ENCODE data around the gene GLIS1.

Gene GLIS1

GRCh38 chr1:53573931-53574330 is 165.0 kb downstream of the GLIS1 start:
- Histone ChIP-seq H4K20me1 (ENCODE audit: insufficient read depth, low read length) (peaks cover 2% of the 10 kb centered on the region; the same call in 1 of the 2 replicates), H3K9me3 (ENCODE audit: insufficient read depth, low read length, severe bottlenecking) (no peaks in the 10 kb centered on the region), H3K36me3 (ENCODE audit: insufficient read depth, low read length) (no peaks in the 10 kb centered on the region), H2AFZ (ENCODE audit: low read depth, low read length) (no peak overlapping the region), H3K4me1 (ENCODE audit: insufficient read depth, low read length) (no peaks in the 10 kb centered on the region), H3K4me2 (ENCODE audit: insufficient read depth, low read length) (no peak overlapping the region), H3K9ac (ENCODE audit: low read depth, low read length) (no peak overlapping the region), H3K27me3 (ENCODE audit: insufficient read depth, low read length, poor library complexity) (peaks cover 13% of the 10 kb centered on the region), H3K4me3 (ENCODE audit: low read depth in 1 of 2, low read length in 2 of 2) (no peak overlapping the region), H3K27ac (ENCODE audit: low read length) (no peak overlapping the region), H3K79me2 (ENCODE audit: insufficient read depth, low read length) (no peaks in the 10 kb centered on the region)
- ATAC-seq (ENCODE audit: insufficient read depth, low read depth) (no peak), DNase-seq (no peak)
- TF ChIP-seq EZH2 (IDR thresholded peaks at IDR 0.05; ENCODE audit: borderline replicate concordance, low read depth, low read length, severe bottlenecking) (no peak), CTCF (IDR thresholded peaks at IDR 0.05; ENCODE audit: borderline replicate concordance, extremely low read depth, low read length, poor library complexity, severe bottlenecking) (no peak)

- Histone ChIP-seq H3K9ac (ENCODE audit: low read depth, low read length) (no peak overlapping the region), H3K27me3 (ENCODE audit: insufficient read depth, low read length, poor library complexity) (peaks cover 13% of the 10 kb centered on the region), H2AFZ (ENCODE audit: low read depth, low read length) (no peak overlapping the region), H3K4me3 (ENCODE audit: low read depth in 1 of 2, low read length in 2 of 2) (no peak overlapping the region), H4K20me1 (ENCODE audit: insufficient read depth, low read length) (peaks cover 2% of the 10 kb centered on the region; the same call in 1 of the 2 replicates), H3K4me1 (ENCODE audit: insufficient read depth, low read length) (no peaks in the 10 kb centered on the region), H3K79me2 (ENCODE audit: insufficient read depth, low read length) (no peaks in the 10 kb centered on the region), H3K9me3 (ENCODE audit: insufficient read depth, low read length, severe bottlenecking) (no peaks in the 10 kb centered on the region), H3K27ac (ENCODE audit: low read length) (no peak overlapping the region), H3K4me2 (ENCODE audit: insufficient read depth, low read length) (no peak overlapping the region), H3K36me3 (ENCODE audit: insufficient read depth, low read length) (no peaks in the 10 kb centered on the region)
- DNase-seq (no peak), ATAC-seq (ENCODE audit: insufficient read depth, low read depth) (no peak)
- TF ChIP-seq EZH2 (IDR thresholded peaks at IDR 0.05; ENCODE audit: borderline replicate concordance, low read depth, low read length, severe bottlenecking) = no peak
These were observed 165.4 kb downstream of the GLIS1 start for GRCh38 chr1:53573522-53573921.

GRCh38 chr1:53572815-53573173 is 166.2 kb downstream of the GLIS1 start:
- no peaks in the 10 kb centered on the region for H3K4me1 ChIP-seq (ENCODE audit: insufficient read depth, low read length)
- no peaks in the 10 kb centered on the region for H3K9me3 ChIP-seq (ENCODE audit: insufficient read depth, low read length, severe bottlenecking)
- H3K4me3 ChIP-seq (ENCODE audit: low read depth in 1 of 2, low read length in 2 of 2) = no peak overlapping the region
- no peak overlapping the region for H2AFZ ChIP-seq (ENCODE audit: low read depth, low read length)
- DNase-seq = no peak
- no peak for ATAC-seq (ENCODE audit: insufficient read depth, low read depth)
- H3K36me3 ChIP-seq (ENCODE audit: insufficient read depth, low read length) = no peaks in the 10 kb centered on the region
- peaks cover 13% of the 10 kb centered on the region for H3K27me3 ChIP-seq (ENCODE audit: insufficient read depth, low read length, poor library complexity)
- H4K20me1 ChIP-seq (ENCODE audit: insufficient read depth, low read length) = peaks cover 2% of the 10 kb centered on the region; the same call in 1 of the 2 replicates
- no peak overlapping the region for H3K27ac ChIP-seq (ENCODE audit: low read length)
- TF ChIP-seq EZH2 (IDR thresholded peaks at IDR 0.05; ENCODE audit: borderline replicate concordance, low read depth, low read length, severe bottlenecking) (no peak), CTCF (IDR thresholded peaks at IDR 0.05; ENCODE audit: borderline replicate concordance, extremely low read depth, low read length, poor library complexity, severe bottlenecking) (no peak)
- H3K4me2 ChIP-seq (ENCODE audit: insufficient read depth, low read length) = no peak overlapping the region
- H3K9ac ChIP-seq (ENCODE audit: low read depth, low read length) = no peak overlapping the region
- H3K79me2 ChIP-seq (ENCODE audit: insufficient read depth, low read length) = no peaks in the 10 kb centered on the region

- no peak for DNase-seq
- TF ChIP-seq EZH2 (IDR thresholded peaks at IDR 0.05; ENCODE audit: borderline replicate concordance, low read depth, low read length, severe bottlenecking) (no peak), CTCF (IDR thresholded peaks at IDR 0.05; ENCODE audit: borderline replicate concordance, extremely low read depth, low read length, poor library complexity, severe bottlenecking) (no peak)
- H3K4me2 ChIP-seq (ENCODE audit: insufficient read depth, low read length) = no peak overlapping the region
- H4K20me1 ChIP-seq (ENCODE audit: insufficient read depth, low read length) = peaks cover 2% of the 10 kb centered on the region; the same call in 1 of the 2 replicates
- no peak for ATAC-seq (ENCODE audit: insufficient read depth, low read depth)
- no peaks in the 10 kb centered on the region for H3K36me3 ChIP-seq (ENCODE audit: insufficient read depth, low read length)
- H2AFZ ChIP-seq (ENCODE audit: low read depth, low read length) = no peak overlapping the region
- no peaks in the 10 kb centered on the region for H3K79me2 ChIP-seq (ENCODE audit: insufficient read depth, low read length)
- peaks cover 16% of the 10 kb centered on the region for H3K27me3 ChIP-seq (ENCODE audit: insufficient read depth, low read length, poor library complexity)
- H3K4me3 ChIP-seq (ENCODE audit: low read depth in 1 of 2, low read length in 2 of 2) = no peak overlapping the region
- H3K27ac ChIP-seq (ENCODE audit: low read length) = no peak overlapping the region
- no peak overlapping the region for H3K9ac ChIP-seq (ENCODE audit: low read depth, low read length)
- no peaks in the 10 kb centered on the region for H3K4me1 ChIP-seq (ENCODE audit: insufficient read depth, low read length)
- no peaks in the 10 kb centered on the region for H3K9me3 ChIP-seq (ENCODE audit: insufficient read depth, low read length, severe bottlenecking)
These were observed 166.7 kb downstream of the GLIS1 start for GRCh38 chr1:53572065-53572814.

Measured in DND-41 (cell line).